Measurements from ENCODE around the gene GRM3.

GRM3 gene

DNA sequence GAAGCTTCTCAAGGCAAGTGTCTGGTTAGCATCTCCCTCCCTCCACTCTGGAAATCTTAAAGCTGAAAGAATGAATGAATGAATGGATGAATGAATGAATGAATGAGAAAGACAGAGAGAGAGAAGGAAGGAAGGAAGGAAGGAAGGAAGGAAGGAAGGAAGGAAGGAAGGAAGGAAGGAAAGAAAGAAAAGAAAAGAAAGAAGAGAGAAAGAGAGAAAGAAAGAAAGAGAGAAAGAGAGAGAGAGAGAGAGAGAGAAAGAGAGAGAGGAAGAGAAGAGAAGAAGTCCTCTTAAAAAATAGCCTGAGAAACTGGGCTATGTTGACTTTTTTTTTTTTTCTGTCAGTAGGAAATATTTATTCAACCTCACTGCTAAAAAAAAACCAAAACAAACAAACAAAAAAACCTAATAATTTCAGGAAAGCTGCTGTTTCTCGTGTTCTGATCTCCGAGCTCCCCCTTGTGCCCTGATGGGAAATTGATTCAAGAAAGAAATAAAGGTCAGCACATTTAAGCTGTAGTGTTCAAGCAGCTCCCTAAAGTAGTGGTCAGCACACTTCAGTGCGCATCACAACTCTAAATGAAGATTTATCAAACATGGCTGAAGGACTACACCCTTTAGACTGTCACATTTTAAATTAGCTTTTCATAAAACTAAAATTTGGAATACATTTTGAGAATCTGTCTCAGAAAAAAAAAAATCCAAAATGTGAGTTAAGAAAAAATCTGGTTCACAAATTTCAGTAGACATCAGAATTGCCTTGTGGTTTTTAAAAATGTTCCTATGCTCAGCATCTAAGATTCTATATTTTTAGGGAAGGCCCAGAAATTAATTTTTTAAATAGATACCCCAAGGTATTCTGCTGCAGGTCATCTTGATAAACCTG lies 261.5 kb downstream of the GRM3 start:
- DNase-seq, result peak in 1 of 14 donors; percentile 3

DNA sequence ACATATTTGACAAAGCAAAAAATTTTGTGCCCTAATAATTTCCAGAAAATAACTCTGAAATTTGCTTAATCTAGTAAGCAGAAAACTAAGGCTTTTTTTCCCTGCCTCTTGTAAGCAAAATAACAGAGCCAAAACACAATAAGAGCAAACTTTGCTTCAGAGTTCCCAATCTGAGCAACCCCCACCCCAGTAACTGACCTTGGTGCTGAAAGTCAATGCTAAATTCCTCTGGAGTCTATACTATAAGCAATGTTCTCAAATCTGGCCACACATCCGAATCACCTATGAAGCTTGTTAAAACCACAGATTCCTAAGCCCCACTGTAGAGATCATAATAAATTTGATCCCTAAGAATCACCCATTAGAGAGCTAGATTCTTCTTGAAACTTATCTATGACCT lies 265.2 kb downstream of the GRM3 start:
- DNase-seq, result no peak

DNA sequence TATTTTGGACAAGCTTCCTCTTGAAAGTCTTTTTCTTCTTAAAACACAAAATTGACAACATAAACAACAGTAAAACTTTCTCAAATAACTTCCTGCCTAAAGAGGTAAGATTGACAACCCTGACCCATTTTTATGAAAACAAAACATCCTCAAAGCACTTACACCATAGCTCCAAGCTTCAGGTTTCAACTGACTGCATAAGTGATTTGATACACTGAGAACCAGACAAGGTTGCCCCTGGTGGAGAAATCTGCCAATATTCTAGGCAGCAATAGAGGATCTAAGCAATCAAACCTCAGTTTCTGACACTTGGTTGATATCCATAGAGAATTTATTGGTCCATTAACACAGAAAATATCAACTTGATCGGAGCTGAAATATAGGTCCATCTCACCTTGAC lies 267.9 kb downstream of the GRM3 start:
- no peak for DNase-seq

- no peak for DNase-seq
Observed at GRCh38 chr7:86913709-86914108, 270.0 kb downstream of the GRM3 start.
